DOHH2 (cell line): ENCODE measurements around the gene GATAD2B.
"Not testable (repeated sequence)": the region's sequence is repeated elsewhere in the genome, so short reads cannot be mapped to it uniquely, and the experiment has no call there.

Experiments
- H3F3A ChIP-seq: fragments of 200-600 bp; sonication (generic), shearing (Covaris generic); 2 replicates; pipeline ENCODE4 v1.6.0; 2016; ENCODE audit warnings: antibody characterized with exemption, mild to moderate bottlenecking; ENCODE audit not compliant: control insufficient read depth, insufficient read depth
- H3K27ac ChIP-seq: fragments of 200-600 bp; sonication (generic); 2 replicates; pipeline ENCODE4 v1.5.1; 2014; ENCODE audit warnings: low read depth, mild to moderate bottlenecking, low read length, moderate library complexity
- H3K27me3 ChIP-seq: fragments of 200-600 bp; sonication (generic); 2 replicates; pipeline ENCODE4 v1.6.1; 2014; ENCODE audit warnings: mild to moderate bottlenecking, low read length, mixed read lengths; ENCODE audit not compliant: control insufficient read depth
- H3K36me3 ChIP-seq: fragments of 200-600 bp; sonication (generic); 2 replicates; pipeline ENCODE4 v1.6.1; 2014; ENCODE audit warnings: mild to moderate bottlenecking, low read length, moderate library complexity, mixed read lengths; ENCODE audit not compliant: control insufficient read depth
- H3K4me1 ChIP-seq: fragments of 200-600 bp; sonication (generic); 2 replicates; pipeline ENCODE4 v1.6.1; 2014; ENCODE audit warnings: mild to moderate bottlenecking, low read length, mixed read lengths; ENCODE audit not compliant: control insufficient read depth
- H3K4me2 ChIP-seq: fragments of 200-600 bp; sonication (generic); 2 replicates; pipeline ENCODE4 v1.6.0; 2014; ENCODE audit warnings: mild to moderate bottlenecking, low read length, moderate library complexity
- H3K4me3 ChIP-seq: fragments of 200-600 bp; sonication (generic); 2 replicates; pipeline ENCODE4 v1.5.1; 2014; ENCODE audit warnings: mild to moderate bottlenecking, low read length, mixed read lengths
- H3K79me2 ChIP-seq: fragments of 200-600 bp; sonication (generic); 2 replicates; pipeline ENCODE4 v1.6.1; 2014; ENCODE audit warnings: mild to moderate bottlenecking, low read length, mixed read lengths; ENCODE audit not compliant: control insufficient read depth
- H3K9me2 ChIP-seq: fragments of 200-600 bp; sonication (generic); replicated peaks from 2 replicates; pipeline ENCODE4 v1.6.1; 2014; ENCODE audit warnings: mild to moderate bottlenecking, low read length, mixed read lengths; ENCODE audit not compliant: control insufficient read depth
- H3K9me3 ChIP-seq: fragments of 200-600 bp; sonication (generic); 2 replicates; pipeline ENCODE4 v1.6.1; 2014; ENCODE audit warnings: antibody characterized with exemption, low read length, mixed read lengths; ENCODE audit not compliant: control insufficient read depth, insufficient read depth
- H4K20me1 ChIP-seq: fragments of 200-600 bp; sonication (generic); 2 replicates; pipeline ENCODE4 v1.6.0; 2014; ENCODE audit warnings: low read depth, mild to moderate bottlenecking, antibody characterized with exemption, low read length, moderate library complexity; ENCODE audit not compliant: control insufficient read depth, insufficient read depth
- CTCF ChIP-seq: fragments of 200-600 bp; sonication (generic); IDR thresholded peaks from one replicate; pipeline ENCODE4 v1.5.1; 2014; ENCODE audit warnings: antibody characterized with exemption, mild to moderate bottlenecking, low read depth, low read length; ENCODE audit not compliant: poor library complexity, severe bottlenecking
- EZH2phosphoT487 ChIP-seq: fragments of 200-600 bp; sonication (generic); IDR thresholded peaks from 2 replicates; pipeline ENCODE4 v1.6.1; 2017; ENCODE audit warnings: borderline replicate concordance, mild to moderate bottlenecking, antibody characterized with exemption, low read length, moderate library complexity, mixed read lengths

The GATAD2B gene

DNA sequence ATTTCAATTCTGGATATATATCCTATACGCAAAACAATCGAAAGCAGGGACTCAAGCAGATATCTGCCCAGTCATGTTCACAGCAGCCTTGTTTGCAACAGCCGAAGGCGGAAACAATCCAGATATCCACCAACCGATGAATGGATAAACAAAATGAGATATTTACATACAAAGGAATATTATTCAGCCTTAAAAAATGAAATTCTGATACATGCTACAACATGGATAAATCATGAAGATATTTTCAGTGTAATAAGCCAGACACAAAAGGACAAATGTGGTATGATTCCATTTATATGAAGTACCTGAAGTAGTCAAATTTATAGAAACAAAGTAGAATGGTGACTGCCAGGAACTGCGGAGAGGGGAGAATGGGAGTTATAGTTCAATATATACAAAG is 15.6 kb downstream of the GATAD2B start:
- Histone ChIP-seq H3K4me2 (no peak overlapping the region), H3K9me3 (no peaks in the 10 kb centered on the region), H3K27ac (no peak overlapping the region), H3K4me3 (no peak overlapping the region), H4K20me1 (peaks cover 20% of the 10 kb centered on the region; the same call in 1 of the 2 replicates), H3K9me2 (no peaks in the 10 kb centered on the region), H3K27me3 (no peaks in the 10 kb centered on the region), H3K79me2 (peaks cover 100% of the 10 kb centered on the region), H3K36me3 (peaks cover 31% of the 10 kb centered on the region), H3F3A (no peaks in the 10 kb centered on the region), H3K4me1 (peaks cover 12% of the 10 kb centered on the region)
- TF ChIP-seq CTCF (no peak), EZH2phosphoT487 (no peak)

DNA sequence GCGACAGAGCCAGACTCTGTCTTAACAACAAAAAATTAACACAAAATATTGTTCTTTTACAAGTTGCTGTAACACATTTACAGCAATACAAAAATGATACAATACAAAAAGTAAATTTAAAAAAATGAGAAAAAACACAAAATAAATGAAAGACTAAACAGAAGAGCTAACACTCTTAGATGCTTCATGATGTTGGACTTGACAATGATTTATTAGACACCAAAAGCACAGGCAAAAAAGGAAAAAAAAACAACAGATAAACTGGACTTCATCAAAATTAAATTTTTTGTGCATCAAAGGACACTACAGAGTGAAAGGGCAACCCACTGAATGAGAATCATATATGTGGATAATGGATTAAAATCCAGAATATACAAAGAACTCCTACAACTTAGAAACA is 16.4 kb downstream of the GATAD2B start:
- Histone ChIP-seq H3K4me2 (no peak overlapping the region), H3F3A (no peaks in the 10 kb centered on the region), H3K27ac (no peak overlapping the region), H3K79me2 (peaks cover 99% of the 10 kb centered on the region), H3K27me3 (no peaks in the 10 kb centered on the region), H3K4me3 (no peak overlapping the region), H3K36me3 (peaks cover 31% of the 10 kb centered on the region), H3K9me2 (no peaks in the 10 kb centered on the region), H3K4me1 (peaks cover 12% of the 10 kb centered on the region), H3K9me3 (no peaks in the 10 kb centered on the region), H4K20me1 (peaks cover 20% of the 10 kb centered on the region; the same call in 1 of the 2 replicates)
- TF ChIP-seq CTCF (no peak), EZH2phosphoT487 (no peak)

DNA sequence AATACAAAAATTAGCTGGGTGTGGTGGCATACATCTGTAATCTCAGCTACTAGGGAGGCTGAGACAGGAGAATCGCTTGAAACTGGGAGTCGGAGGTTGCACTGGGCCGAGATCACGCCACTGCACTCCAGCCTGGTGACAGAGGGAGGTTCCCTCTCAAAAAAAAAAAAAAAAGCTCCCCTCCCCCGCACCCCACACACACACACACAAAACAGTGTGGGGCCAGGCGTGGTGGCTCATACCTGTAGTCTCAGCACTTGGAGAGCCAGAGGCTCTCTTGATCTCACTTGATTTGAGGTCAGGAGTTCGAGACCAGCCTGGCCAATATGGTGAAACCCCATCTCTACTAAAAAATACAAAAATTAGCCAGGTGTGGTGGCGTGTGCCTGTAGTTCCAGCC is 16.9 kb downstream of the GATAD2B start:
- H3K27me3 ChIP-seq, H3K27ac ChIP-seq, H3K9me3 ChIP-seq, H3K9me2 ChIP-seq, H3K4me2 ChIP-seq, H3F3A ChIP-seq, H3K4me3 ChIP-seq: not testable (repeated sequence)
- H3K4me1 ChIP-seq = peaks cover 12% of the 10 kb centered on the region
- H3K79me2 ChIP-seq = peaks cover 99% of the 10 kb centered on the region
- H3K36me3 ChIP-seq = peaks cover 30% of the 10 kb centered on the region
- H4K20me1 ChIP-seq = peaks cover 18% of the 10 kb centered on the region; the same call in 1 of the 2 replicates

GRCh38 chr1:153903841-153904455 is 18.8 kb downstream of the GATAD2B start:
- H3K9me2 ChIP-seq = no peaks in the 10 kb centered on the region
- H3K27ac ChIP-seq = no peak overlapping the region
- no peaks in the 10 kb centered on the region for H3F3A ChIP-seq
- peaks cover 99% of the 10 kb centered on the region for H3K79me2 ChIP-seq
- no peak for TF ChIP-seq EZH2phosphoT487
- TF ChIP-seq CTCF = no peak
- no peak overlapping the region for H3K4me3 ChIP-seq
- peaks cover 16% of the 10 kb centered on the region for H4K20me1 ChIP-seq
- H3K4me2 ChIP-seq = no peak overlapping the region
- H3K36me3 ChIP-seq = peaks cover 36% of the 10 kb centered on the region
- no peaks in the 10 kb centered on the region for H3K9me3 ChIP-seq
- H3K4me1 ChIP-seq = peaks cover 12% of the 10 kb centered on the region
- no peaks in the 10 kb centered on the region for H3K27me3 ChIP-seq
